SK-N-SH (cell line): ENCODE data around the gene ZMIZ1. TPM values are rescaled to one million over a fixed set of nuclear protein-coding genes. Genes with fewer than 3 reads are reported as not detected.
A peak's percentile ranks its signal among the peaks of the same experiment; 100 is the strongest.

Experiments
- CTCF ChIA-PET: fragments of 300-600, 350-600 bp; formaldehyde crosslinking; extraction: SDS; loops from one replicate; lab custom pipeline; 2021; lab: Yijun Ruan, JAX
- POLR2A ChIA-PET: fragments of 350-600 bp; sonication (Branson Sonifier 250); formaldehyde crosslinking; extraction: SDS; loops from one replicate; lab custom pipeline; 2020; ENCODE audit warnings: antibody characterized with exemption, inconsistent platforms; lab: Yijun Ruan, JAX
- DNase-seq: peaks from one replicate; pipeline ENCODE4 v3.0.0; 2012
- H2AFZ ChIP-seq: fragments of 200-600 bp; sonication (generic); 2 replicates; pipeline ENCODE4 v1.8.1; 2016; ENCODE audit warnings: antibody characterized with exemption, mild to moderate bottlenecking, low read depth
- H3F3A ChIP-seq: fragments of 200-600 bp; sonication (generic); replicated peaks from 2 replicates; pipeline ENCODE3; 2016; ENCODE audit warnings: antibody characterized with exemption, mild to moderate bottlenecking; ENCODE audit not compliant: insufficient read depth
- H3K27ac ChIP-seq, 2 experiments: fragments of 200-500 bp in 1 of 2; fragments of 200-600 bp in 1 of 2; sonication (Bioruptor generic) in 1 of 2; sonication (generic), shearing (Covaris generic) in 1 of 2; 2 replicates each; pipeline versions ENCODE4 v1.5.1 to v1.6.1; 2014 to 2016; ENCODE audit warnings: low read depth in 2 of 2, inconsistent platforms in 1 of 2, low read length in 1 of 2, mild to moderate bottlenecking in 1 of 2, mixed read lengths in 1 of 2
- H3K27me3 ChIP-seq: fragments of 200-600 bp; sonication (generic), shearing (Covaris generic); 2 replicates; pipeline ENCODE4 v1.6.1; 2016; ENCODE audit warnings: mixed run types; ENCODE audit not compliant: insufficient read depth
- H3K36me3 ChIP-seq, 2 experiments: fragments of 200-500 bp in 1 of 2; fragments of 200-600 bp in 1 of 2; sonication (Bioruptor generic) in 1 of 2; sonication (generic) in 1 of 2; replicated peaks in 1 of 2; 2 replicates each; pipeline versions ENCODE3 to v1.5.1; 2014 to 2016; ENCODE audit warnings: low read length in 1 of 2, mild to moderate bottlenecking in 1 of 2; ENCODE audit not compliant: insufficient read depth in 2 of 2, control insufficient read depth in 1 of 2
- H3K4me1 ChIP-seq, 2 experiments: fragments of 200-500 bp in 1 of 2; fragments of 200-600 bp in 1 of 2; sonication (Bioruptor generic) in 1 of 2; sonication (generic), shearing (Covaris generic) in 1 of 2; 2 replicates each; pipeline versions ENCODE4 v1.5.1 to v1.6.1; 2014 to 2016; ENCODE audit warnings: low read depth in 1 of 2, low read length in 1 of 2, mixed run types in 1 of 2; ENCODE audit not compliant: insufficient read depth in 2 of 2, control insufficient read depth in 1 of 2
- H3K4me2 ChIP-seq: fragments of 200-600 bp; sonication (generic), shearing (Covaris generic); 2 replicates; pipeline ENCODE4 v1.6.1; 2017; ENCODE audit warnings: mixed run types
- H3K4me3 ChIP-seq, 2 experiments: fragments of 200-500 bp in 1 of 2; fragments of 200-600 bp in 1 of 2; sonication (Bioruptor generic) in 1 of 2; sonication (generic), shearing (Covaris generic) in 1 of 2; 2 replicates each; pipeline versions ENCODE4 v1.5.1 to v1.8.1; 2014 to 2016; ENCODE audit warnings: low read depth in 2 of 2, inconsistent platforms in 1 of 2, low read length in 1 of 2, mild to moderate bottlenecking in 1 of 2, mixed read lengths in 1 of 2, moderate library complexity in 1 of 2
- H3K79me2 ChIP-seq: fragments of 200-600 bp; sonication (generic); 2 replicates; pipeline ENCODE4 v1.8.1; 2017; ENCODE audit warnings: mild to moderate bottlenecking; ENCODE audit not compliant: insufficient read depth
- H3K9ac ChIP-seq: fragments of 200-600 bp; sonication (generic); 2 replicates; pipeline ENCODE4 v1.6.1; 2017; ENCODE audit warnings: mixed run types
- H3K9me2 ChIP-seq: fragments of 200-600 bp; sonication (generic); 2 replicates; pipeline ENCODE4 v1.6.1; 2017; ENCODE audit warnings: mixed run types
- H3K9me3 ChIP-seq: fragments of 200-600 bp; sonication (generic); 2 replicates; pipeline ENCODE4 v1.6.1; 2017; ENCODE audit warnings: mixed run types, mild to moderate bottlenecking, moderate library complexity
- H4K20me1 ChIP-seq: fragments of 200-600 bp; sonication (generic); 2 replicates; pipeline ENCODE4 v1.6.1; 2017; ENCODE audit warnings: mild to moderate bottlenecking, mixed run types; ENCODE audit not compliant: insufficient read depth
- CTCF ChIP-seq: fragments of 200-600 bp; sonication (generic); IDR thresholded peaks from 2 replicates; pipeline ENCODE4 v1.6.1; 2017; ENCODE audit warnings: antibody characterized with exemption, mild to moderate bottlenecking, moderate library complexity
- FOXM1 ChIP-seq: IDR thresholded peaks from 2 replicates; pipeline ENCODE4 v1.4.0; 2012; ENCODE audit warnings: low read depth, mild to moderate bottlenecking
- GATA2 ChIP-seq: sonication (generic); formaldehyde crosslinking; IDR thresholded peaks from 2 replicates; pipeline ENCODE4 v1.5.0; 2020; ENCODE audit warnings: mild to moderate bottlenecking, missing genetic modification reagents
- MXI1 ChIP-seq: IDR thresholded peaks from 2 replicates; pipeline ENCODE4 v1.6.1; 2012; ENCODE audit warnings: mild to moderate bottlenecking, low read depth, low read length, improper control_type of control experiment
- NFIC ChIP-seq: IDR thresholded peaks from 2 replicates; pipeline ENCODE4 v1.4.0; 2012; ENCODE audit warnings: borderline replicate concordance
- NRF1 ChIP-seq: IDR thresholded peaks from 2 replicates; pipeline ENCODE4 v1.6.1; 2012; ENCODE audit warnings: low read depth, mild to moderate bottlenecking, low read length
- SIN3A ChIP-seq: IDR thresholded peaks from 2 replicates; pipeline ENCODE4 v1.6.1; 2012; ENCODE audit warnings: low read depth, mild to moderate bottlenecking, low read length, moderate library complexity, borderline replicate concordance
- SMC3 ChIP-seq: IDR thresholded peaks from 2 replicates; pipeline ENCODE4 v1.6.1; 2012; ENCODE audit warnings: low read depth, low read length, improper control_type of control experiment
- TCF12 ChIP-seq: IDR thresholded peaks from 2 replicates; pipeline ENCODE4 v1.4.0; 2012
- USF1 ChIP-seq: IDR thresholded peaks from 2 replicates; pipeline ENCODE4 v1.4.0; 2012; ENCODE audit warnings: low read depth, borderline replicate concordance
- USF2 ChIP-seq: fragments of 150-350 bp; IDR thresholded peaks from 2 replicates; pipeline ENCODE4 v1.6.1; 2017; ENCODE audit warnings: antibody characterized with exemption, low read length, low read depth, borderline replicate concordance
- WGBS: methylation state at CpG from one replicate; pipeline ENCODE4 v1.1.6; 2017; ENCODE audit warnings: low lambda C conversion rate; 5-methylcytosine and 5-hydroxymethylcytosine counted together
- polyA plus RNA-seq, 3 experiments: library from polyadenylated mRNA; depleted of rRNA; stranded (reverse); fragments of >200 nt; gene quantifications; 2 replicates each; pipeline ENCODE4 v1.2.3, GENCODE V29; 2012
- TF ChIP-seq, protein P1 (sequence below): IDR thresholded peaks from 2 replicates; pipeline ENCODE4 v1.4.0; 2012; ENCODE audit warnings: low read depth
- TF ChIP-seq, protein P2 (sequence below): IDR thresholded peaks from 2 replicates; pipeline ENCODE4; 2012

ZMIZ1 gene
- polyA plus RNA-seq, 1 of the 3 experiments (the other 2 are of a cell fraction) = 23.5 TPM

GRCh38 chr10:79268161-79268601, 199.4 kb downstream of the ZMIZ1 start (continued):
- peak; percentile 31; the same call in 1 of the 2 replicates for TF ChIP-seq USF1
- no peak for TF ChIP-seq SMC3
- TF ChIP-seq TCF12 = peak; percentile 56
- no peak for TF ChIP-seq MXI1
- no peak for TF ChIP-seq SIN3A
- TF ChIP-seq, protein P1, sequence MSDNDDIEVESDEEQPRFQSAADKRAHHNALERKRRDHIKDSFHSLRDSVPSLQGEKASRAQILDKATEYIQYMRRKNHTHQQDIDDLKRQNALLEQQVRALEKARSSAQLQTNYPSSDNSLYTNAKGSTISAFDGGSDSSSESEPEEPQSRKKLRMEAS = peak; percentile 60
- TF ChIP-seq GATA2 (CRISPR knock-in tag) = no peak
- TF ChIP-seq FOXM1 = no peak
- TF ChIP-seq, protein P2, sequence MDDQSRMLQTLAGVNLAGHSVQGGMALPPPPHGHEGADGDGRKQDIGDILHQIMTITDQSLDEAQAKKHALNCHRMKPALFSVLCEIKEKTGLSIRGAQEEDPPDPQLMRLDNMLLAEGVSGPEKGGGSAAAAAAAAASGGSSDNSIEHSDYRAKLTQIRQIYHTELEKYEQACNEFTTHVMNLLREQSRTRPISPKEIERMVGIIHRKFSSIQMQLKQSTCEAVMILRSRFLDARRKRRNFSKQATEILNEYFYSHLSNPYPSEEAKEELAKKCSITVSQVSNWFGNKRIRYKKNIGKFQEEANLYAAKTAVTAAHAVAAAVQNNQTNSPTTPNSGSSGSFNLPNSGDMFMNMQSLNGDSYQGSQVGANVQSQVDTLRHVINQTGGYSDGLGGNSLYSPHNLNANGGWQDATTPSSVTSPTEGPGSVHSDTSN = no peak; the same call in 1 of the 2 replicates
- no peak for TF ChIP-seq USF2
- no peak for TF ChIP-seq CTCF
- TF ChIP-seq NFIC = peak; percentile 29; the same call in 1 of the 2 replicates

DNA sequence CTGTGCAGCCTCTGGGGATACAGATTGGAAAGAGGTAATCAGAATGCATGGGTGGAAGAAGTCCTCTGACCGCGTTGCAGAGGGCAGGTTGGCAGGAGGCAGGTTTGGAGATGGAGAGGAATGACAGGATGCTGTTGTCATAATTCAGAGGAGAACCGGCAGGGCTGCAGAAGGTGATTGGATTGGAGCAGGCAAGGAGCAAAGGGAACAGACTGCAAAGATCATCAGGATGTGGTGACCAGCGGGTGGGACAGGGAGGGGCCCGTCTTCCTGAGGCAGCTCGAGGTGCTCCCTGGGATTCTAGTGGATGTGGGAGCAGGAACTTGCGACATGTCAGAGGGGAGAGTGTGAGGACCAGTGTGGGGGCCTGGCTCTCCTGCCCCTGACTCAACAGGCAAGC, 200.0 kb downstream of the ZMIZ1 start:
- Histone ChIP-seq H3K9me3 (no peaks in the 10 kb centered on the region), H3K79me2 (peaks cover 77% of the 10 kb centered on the region), H3K9ac (peak overlapping the region; percentile 30; the same call in 1 of the 2 replicates), H2AFZ (no peak overlapping the region), H4K20me1 (peaks cover 33% of the 10 kb centered on the region)
- no peak for DNase-seq
- POLR2A ChIA-PET = interaction anchor here (2.2 to 3.9 kb wide), 3 partner anchors 11 to 46 kb away, joined by 9 to 37 read pairs (median 24); no protein-coding TSS in a partner anchor
- 61% methylated on average over 7 of the region's 7 CpGs for WGBS
- TF ChIP-seq NRF1 = no peak
- TF ChIP-seq, protein P1 = peak; percentile 7; the same call in 1 of the 2 replicates
- TF ChIP-seq, all 33 proteins: peak for 1
- peaks cover 46 to 98% of the 10 kb centered on the region in 2 experiments for H3K4me1 ChIP-seq
- CTCF ChIA-PET = interaction anchor here (1.0 to 2.0 kb wide), 4 partner anchors 15 to 106 kb away, joined by 3 to 11 read pairs (median 4); no protein-coding TSS in a partner anchor
- H3K4me2 ChIP-seq = peak overlapping the region; percentile 77; the same call in 1 of the 2 replicates
- peaks cover 37% of the 10 kb centered on the region for H3F3A ChIP-seq
- no peaks in the 10 kb centered on the region for H3K9me2 ChIP-seq
- no peaks in the 10 kb centered on the region for H3K27me3 ChIP-seq
- no peak overlapping the region; a peak in 1 of 4 replicates for H3K4me3 ChIP-seq
- H3K27ac ChIP-seq = peak overlapping the region; percentile 97 to 99
- peaks cover 4% of the 10 kb centered on the region in 2 experiments for H3K36me3 ChIP-seq
